DLD1 (cell line): Measurements from ENCODE around the gene POLR3GL.
"Not testable (repeated sequence)": the region's sequence is repeated elsewhere in the genome, so short reads cannot be mapped to it uniquely, and the experiment has no call there.

Source experiments
- in situ Hi-C: cut with HindIII; loops from 2 replicates; pipeline ENCODE4 v1.10.0; 2017; ENCODE audit warnings: low sequenced_read_pairs

POLR3GL gene, protein sequence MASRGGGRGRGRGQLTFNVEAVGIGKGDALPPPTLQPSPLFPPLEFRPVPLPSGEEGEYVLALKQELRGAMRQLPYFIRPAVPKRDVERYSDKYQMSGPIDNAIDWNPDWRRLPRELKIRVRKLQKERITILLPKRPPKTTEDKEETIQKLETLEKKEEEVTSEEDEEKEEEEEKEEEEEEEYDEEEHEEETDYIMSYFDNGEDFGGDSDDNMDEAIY

GRCh38 chr1:145964328-145965118, at the start of gene POLR3GL, which contains the start of gene ANKRD34A:
TSS of gene POLR3GL (plus strand) at chr1:145964690. CDS start at chr1:145974866, 10,176 bp downstream.
TSS of gene ANKRD34A (minus strand) at chr1:145964575. CDS start at chr1:145961759, 2,816 bp downstream.
- in situ Hi-C loops: loop anchor here (5.0 kb wide), 1 partner anchor 107 kb away; the partner anchor contains the start of gene PIAS3

GRCh38 chr1:145916745-145917144, 47.7 kb upstream of the POLR3GL start:
- in situ Hi-C loops: no loop called here

DNA sequence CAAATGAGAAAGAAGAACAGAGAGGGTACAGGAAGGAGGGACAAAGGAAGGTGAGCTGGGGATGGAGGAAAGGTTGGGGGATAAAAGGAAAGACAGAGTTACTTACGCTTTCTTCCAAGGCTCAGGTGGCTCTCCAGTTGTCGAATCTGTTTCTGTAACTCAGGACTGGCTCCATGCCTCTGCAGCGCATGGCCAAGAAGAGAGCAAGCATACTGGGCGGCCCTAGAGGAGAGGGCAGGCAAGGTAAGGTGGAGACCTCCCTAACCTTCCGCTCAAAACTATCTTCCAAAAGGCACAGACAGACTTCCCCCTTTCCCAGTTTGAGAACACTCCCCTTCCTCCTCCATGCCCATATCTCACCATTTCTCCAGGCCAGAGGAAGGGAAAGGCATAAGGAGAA, 46.9 kb upstream of the POLR3GL start:
- in situ Hi-C loops: no loop called here

DNA sequence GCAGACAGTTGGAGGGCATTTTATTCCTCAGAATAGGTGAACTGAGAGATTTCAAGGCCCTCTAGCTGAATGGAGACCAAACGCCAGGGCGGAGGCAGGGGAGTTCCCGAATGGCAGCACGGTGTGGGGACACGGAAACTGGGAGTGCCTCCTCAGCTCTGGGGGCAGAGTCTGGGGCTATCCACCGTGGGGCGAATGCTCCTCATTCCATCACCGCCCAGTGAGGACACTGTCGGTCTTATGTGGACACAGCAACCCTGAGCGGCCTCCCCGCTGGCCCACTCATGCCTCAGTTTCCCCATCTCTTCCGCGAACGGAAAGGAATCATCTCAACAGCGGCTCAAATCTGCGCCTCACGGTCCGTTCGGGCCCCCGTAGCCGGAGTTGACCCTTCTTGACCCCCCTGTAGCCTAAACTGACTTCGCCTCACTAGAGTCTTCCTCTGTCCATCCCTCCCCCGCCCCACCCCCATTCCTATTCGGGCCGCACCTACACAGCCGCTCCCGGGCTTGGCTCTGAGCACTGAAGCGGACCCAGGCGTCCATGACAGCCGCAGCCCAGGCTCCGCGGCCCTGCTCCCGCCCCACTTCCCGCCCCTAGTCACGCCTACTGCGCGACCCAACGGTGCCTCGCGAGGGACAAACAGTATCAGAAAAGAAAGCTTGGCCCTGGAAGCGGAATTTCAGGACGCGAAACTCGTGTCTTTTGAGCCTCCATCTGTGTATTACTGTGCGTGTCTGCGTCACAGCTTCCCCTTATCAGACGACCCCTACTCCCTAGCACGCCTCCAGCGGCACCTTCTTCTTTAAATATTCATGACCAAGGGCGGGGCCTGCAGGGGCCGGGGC, 46.1 kb upstream of the POLR3GL start, which contains the start of gene PEX11B:
Gene PEX11B, minus strand, starts transcription at position 574 of the 848 bp plus-strand sequence. Its CDS starts 29 bp downstream, at position 545.
- in situ Hi-C loops: no loop called here

GRCh38 chr1:145918992-145919939, 45.2 kb upstream of the POLR3GL start:
- in situ Hi-C loops: no loop called here

DNA sequence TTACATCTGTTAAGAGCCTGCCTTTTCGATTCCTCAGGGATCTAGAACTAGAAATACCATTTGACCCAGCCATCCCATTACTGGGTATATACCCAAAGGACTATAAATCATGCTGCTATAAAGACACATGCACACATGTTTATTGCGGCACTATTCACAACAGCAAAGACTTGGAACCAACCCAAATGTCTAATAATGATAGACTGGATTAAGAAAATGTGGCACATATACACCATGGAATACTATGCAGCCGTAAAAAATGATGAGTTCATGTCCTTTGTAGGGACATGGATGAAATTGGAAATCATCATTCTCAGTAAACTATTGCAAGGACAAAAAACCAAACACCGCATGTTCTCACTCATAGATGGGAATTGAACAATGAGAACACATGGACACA, 44.2 kb upstream of the POLR3GL start:
- in situ Hi-C loops: not testable (repeated sequence)

GRCh38 chr1:145922266-145922665, 42.2 kb upstream of the POLR3GL start:
- in situ Hi-C loops: no loop called here

GRCh38 chr1:145926686-145927062, 37.8 kb upstream of the POLR3GL start:
- in situ Hi-C loops: no loop called here

GRCh38 chr1:145927063-145927886, 37.2 kb upstream of the POLR3GL start, which contains the start of gene RBM8A:
TSS of gene RBM8A (minus strand) at chr1:145927484. CDS start at chr1:145927426, 58 bp downstream.
- in situ Hi-C loops: no loop called here

DNA sequence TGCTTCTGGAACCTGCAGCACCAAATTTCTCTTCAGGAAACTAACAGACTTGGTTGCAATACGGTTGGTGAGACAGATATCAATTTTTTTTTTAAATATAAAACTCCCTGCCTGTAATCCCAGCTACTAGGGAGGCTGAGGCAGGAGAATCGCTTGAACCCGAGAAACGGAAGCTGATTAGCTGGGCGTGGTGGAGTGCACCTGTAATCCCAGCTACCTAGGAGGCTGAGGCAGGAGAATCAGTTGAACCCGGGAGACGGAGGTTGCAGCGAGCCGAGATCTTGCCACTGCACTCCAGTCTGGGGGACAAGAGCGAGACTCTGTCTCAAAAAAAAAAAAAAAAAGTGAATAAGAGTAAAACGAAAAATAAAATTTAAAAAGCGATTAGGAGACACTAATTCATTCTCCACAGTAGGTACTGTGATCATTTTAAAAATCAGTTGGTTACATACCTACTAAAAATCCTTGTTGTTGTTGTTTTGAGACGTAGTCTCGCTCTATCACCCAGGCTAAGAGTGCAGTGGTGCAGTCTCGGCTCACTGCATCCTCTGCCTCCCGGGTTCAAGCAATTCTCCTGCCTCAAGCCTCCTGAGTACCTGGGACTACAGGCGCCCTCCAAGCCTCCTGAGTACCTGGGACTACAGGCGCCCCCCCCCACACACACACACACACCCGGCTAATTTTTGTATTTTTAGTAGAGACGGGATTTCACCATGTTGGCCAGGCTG, 36.4 kb upstream of the POLR3GL start:
- in situ Hi-C loops: no loop called here

- in situ Hi-C loops: not testable (repeated sequence)
These were observed 31.9 kb upstream of the POLR3GL start for GRCh38 chr1:145932522-145933009.

GRCh38 chr1:145935708-145936107, 28.8 kb upstream of the POLR3GL start:
- in situ Hi-C loops: no loop called here

GRCh38 chr1:145936247-145936646, 28.2 kb upstream of the POLR3GL start:
- in situ Hi-C loops: no loop called here

DNA sequence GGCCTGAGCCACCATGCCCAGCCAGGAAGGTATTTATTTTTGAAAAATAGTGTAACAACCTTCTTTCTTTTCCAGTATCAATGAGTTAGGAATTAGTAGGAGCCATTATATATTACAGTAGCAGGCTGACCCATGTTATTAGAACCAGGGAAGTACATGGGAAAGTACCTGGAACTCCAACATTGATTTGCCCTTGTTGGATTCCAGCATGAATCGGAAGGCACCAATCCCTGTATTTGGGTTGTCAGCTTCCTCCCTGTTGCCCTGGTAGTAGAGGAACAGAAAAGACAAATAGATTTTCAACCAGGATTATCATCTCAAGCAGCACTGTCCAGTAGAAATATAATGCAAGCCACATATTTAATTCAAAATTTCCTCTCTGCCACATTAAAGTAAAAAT, 27.1 kb upstream of the POLR3GL start:
- in situ Hi-C loops: no loop called here

- in situ Hi-C loops: no loop called here
These were observed 22.1 kb upstream of the POLR3GL start for GRCh38 chr1:145942405-145942804.

DNA sequence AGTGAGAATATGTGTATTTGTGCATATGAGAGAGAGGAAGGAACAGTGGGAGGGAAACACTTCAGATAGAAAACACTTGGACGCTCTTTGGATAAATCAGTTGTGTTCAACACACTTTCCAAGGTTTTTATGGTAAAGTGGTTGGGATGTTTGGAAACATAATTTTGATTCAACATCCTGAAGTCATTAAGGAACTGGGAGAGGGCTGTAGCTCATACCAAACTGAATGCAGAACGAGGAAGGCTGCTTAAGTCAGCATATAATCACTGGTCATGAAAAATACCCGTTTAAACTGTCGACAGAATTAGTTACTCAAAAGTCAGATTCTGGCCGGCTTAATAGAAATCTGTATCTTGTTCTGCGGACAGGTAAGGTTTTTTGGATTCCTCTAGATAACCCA, 21.6 kb upstream of the POLR3GL start:
- in situ Hi-C loops: no loop called here

DNA sequence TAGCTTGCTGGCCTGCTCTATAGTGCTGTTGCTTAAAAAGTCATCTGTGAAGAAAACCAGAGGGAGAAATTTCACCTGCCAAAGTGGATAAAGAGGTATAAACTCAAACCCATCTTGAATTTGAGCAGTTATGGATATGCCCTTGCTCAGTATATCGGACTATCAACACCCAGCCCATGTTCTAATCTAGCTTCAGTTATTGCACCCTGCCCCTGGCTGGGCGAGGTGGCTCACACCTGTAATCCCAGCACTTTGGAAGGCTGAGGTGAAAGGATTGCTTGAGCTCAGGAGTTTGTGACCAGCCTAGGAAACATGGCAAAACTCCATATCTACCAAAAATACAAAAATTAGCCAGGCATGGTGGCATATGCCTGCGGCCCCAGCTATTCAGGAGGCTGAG, 20.0 kb upstream of the POLR3GL start:
- in situ Hi-C loops: no loop called here

DNA sequence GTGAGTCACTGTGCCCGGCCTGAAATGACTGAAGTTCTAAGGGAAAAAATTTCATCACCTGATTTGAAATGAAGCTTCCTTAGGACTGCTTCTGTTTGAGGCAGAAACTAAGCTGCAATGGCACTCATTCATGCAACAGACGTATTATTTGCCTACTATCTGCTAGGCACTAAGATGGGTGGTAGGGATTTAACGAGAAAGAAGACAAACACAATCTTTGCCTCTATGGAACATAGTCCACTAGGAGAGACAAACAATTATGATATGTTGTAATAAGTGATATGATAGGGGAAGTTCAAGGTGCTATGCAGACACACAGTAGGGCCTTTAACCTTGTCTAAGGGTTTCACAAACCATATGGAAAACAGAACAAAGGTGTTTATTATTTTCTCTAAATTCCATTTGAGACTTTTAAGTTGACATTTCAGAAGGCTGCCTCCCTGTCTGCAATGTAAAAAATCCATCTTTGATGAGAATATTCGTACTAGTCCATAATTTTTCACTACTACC, 18.0 kb upstream of the POLR3GL start:
- in situ Hi-C loops: no loop called here
